Lower leg skin (tissue), 3 donors: ENCODE data around the gene PPTC7.

Experiments
- CTCF ChIP-seq, 3 donors: fragments of 450-650 bp; IDR thresholded peaks; one replicate each; pipeline ENCODE4 v1.5.1; 2016; ENCODE audit warnings: antibody characterized with exemption in 3 of 3, mild to moderate bottlenecking in 3 of 3, moderate library complexity in 2 of 3
- POLR2A ChIP-seq, 2 donors: fragments of 450-650 bp; IDR thresholded peaks; one replicate each; pipeline ENCODE4 v1.6.1; 2016 to 2017; ENCODE audit warnings: antibody characterized with exemption in 2 of 2, mild to moderate bottlenecking in 1 of 2, moderate library complexity in 1 of 2

- TF ChIP-seq CTCF (IDR thresholded peaks at IDR 0.05) (no peak), POLR2A (IDR thresholded peaks at IDR 0.05) (no peak)
Measured at GRCh38 chr12:110576504-110576903, 6.6 kb downstream of the PPTC7 start.
